Stimulated activated CD4-positive, alpha-beta T cell treated with anti-CD3 and anti-CD28 coated beads, TNF-alpha, amount 100 ng/mL, for 48 hours (primary cell): ENCODE results near the gene DNMT3A.

Experiments used
- DNase-seq, 3 donors: peaks; one replicate each; pipeline ENCODE4 v3.0.0-alpha.2; 2020; ENCODE audit warnings: low read depth in 3 of 3

The DNMT3A gene

DNA sequence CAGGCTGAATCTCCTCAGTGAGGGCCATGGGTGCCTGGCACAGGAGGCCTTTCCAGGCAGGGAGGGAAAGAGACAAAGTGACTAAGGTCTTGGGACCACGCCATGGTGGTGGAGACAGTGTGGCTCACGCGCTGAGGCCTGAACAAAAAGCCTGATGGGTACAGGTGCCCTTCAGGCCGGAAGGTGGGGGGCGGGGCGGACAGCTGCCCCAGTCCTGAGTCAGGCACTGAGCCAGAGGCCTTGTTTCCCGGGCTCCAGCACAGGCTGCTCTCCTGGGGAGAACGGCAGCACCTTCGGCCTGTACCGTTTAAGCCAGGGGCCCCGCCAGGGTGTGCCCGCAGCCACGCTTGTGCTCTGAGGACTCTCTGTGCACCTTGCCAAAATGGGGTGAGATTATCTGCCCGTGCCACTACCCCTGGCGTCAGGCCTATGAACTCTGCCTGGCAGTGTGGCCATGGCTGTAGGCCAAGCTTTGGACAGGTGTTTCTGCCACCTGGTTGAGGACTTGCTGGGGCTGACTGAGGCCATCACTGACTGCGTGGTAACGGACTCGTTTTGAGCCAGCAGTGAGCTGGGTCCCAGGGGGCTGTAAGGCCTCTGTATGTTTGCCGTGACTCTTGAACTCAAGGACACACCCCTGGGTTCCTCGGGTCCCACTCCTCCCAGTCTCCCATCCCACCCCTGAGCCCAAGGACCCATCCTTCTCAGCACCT lies 31.7 kb upstream of the DNMT3A start:
- DNase-seq = no peak

DNA sequence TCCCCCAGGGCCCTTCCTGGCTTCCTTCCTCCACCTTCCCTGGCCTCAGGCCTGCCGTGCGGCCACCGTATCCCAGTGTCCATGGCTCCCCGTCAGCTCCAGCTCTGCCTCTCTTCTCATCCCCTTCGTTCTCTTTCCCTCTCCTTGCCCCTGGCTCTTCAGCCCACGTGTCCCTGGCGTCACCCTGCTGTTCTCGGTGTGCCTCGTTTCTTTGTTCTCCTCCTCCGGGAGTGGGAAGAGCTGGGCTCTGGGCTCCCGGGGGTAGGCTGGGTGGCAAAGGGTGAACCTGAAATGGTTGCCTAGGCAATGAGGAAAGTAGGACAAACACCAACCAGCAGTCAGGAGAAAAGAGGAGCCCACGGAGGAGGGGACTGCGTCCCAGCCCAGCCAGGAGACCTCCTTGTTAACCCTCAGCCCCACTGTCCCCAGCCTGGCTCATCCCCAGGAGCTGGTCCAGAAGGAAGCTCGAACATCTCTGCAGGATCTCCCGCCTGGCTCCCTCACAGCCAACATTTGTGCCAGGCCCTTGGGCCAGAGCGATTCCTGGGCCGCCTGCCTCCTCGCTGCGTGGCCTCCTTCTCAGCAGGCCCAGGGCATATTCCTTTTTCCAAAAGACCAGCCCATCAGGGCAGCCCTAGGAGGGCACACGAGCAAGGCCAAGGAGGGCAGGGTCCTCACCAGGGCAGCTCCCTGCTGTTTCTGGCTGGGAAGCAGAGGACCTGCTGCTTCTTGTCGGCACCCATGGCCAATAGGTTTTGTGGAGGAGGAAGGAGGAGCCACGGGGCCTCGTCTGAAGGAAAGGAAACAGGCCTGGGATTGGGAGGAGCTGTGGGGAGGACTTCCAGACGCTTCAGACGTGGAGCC lies 30.9 kb upstream of the DNMT3A start:
- no peak for DNase-seq

DNA sequence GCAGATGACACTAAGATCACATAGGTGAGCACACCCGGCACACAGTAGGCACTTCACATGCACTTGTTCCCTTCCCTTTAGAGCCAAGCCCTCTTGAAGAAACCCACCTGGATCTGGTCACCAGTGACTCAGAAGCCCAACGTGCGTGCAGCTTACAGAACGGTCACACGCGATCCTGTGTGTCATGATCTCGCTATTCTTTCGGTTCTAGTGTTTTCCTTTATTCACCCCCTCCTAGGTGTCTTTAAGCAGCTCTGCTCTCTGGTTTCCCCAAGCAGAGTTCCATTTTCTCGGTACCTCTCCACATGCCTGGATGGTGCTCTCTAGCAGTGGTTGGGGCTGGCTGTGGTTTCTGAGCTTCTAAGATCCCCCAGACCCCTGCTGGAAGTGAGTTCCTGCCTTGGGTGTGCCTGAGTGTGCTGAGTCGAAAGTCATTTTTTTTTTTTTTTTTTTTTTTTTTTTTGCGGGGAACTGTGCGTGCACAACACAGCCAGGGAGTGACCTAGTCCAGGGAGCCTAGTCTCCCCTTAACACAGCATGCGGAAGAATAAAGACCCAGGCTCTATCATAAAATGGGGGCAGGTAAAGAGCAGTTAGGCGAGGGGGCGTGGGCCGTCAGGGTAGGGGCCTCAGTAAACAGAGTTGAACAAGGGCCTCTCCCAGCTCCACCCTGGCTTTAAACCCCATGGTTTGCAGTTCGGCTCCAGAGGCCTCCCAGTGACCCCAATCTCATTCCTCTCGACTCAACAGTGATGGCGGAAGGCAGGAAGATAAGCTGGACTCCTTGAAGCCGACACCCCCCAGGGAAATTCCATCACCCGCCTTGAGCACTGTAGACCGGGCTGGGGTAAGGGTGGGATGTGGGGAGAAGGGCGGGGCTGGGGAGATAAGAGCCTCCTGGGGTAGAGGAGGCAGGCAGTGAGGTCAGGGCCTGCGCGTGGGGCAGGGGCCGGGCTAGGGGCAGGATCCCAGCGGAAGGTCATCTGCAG lies 29.8 kb upstream of the DNMT3A start:
- no peak for DNase-seq

DNA sequence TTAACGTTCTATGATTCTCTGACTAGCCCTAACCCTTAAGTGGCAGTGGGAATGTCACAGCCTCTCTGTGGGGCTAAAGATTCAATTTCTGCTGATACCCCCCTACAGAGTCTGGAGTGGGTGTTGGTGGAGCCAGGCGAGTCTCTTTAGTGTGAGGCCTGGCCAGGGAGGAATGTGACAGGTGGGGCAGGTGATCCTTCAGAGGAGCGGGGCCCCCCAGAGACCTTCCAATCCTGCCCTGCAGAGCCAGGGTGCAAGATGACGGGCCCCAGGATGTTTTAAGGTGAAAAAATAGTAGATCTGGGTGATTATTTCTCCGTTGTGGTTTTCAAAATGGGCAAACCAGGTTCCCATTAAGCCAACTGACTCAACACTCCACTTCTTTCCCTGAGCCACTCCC lies 28.2 kb upstream of the DNMT3A start:
- no peak for DNase-seq

DNA sequence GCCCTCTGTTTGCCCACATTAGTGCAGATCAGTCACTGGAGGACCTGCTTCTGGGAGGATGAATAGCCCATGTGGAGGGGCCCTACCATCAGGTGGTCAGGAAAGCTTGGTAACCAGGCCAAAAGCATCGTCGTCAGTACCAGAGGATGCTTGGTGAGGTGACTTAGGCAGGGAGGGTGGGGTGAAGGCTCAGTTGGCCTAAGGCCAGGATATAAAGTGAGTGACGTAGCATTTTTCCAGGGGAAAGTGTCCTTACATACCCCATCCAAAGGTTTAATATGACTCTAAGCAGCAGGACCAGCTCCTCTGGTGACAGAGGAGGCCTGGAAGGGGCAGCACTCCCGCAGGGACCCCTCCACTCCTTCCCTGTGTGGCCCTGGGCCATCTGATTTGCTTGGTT lies 27.7 kb upstream of the DNMT3A start:
- no peak for DNase-seq

DNA sequence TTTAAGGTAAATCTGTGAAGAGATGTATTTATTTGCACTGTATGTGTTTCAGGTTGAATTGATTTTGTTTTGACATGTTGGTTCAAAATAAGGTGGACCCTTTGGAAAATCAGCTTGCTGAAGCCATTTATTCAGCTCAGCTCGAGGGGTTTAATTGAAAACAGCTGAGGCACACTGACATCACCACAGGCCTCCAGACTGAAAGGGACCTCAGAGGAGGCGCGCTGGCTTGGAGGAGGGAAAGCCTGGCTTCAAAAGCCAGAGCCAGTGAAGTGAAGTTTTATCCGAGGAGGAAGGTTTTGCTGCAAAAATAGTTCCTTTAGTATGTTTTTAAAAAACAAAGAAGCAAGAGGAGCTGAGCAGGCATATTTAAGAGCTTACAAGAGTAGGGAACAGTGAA lies 26.9 kb upstream of the DNMT3A start:
- DNase-seq = no peak

DNA sequence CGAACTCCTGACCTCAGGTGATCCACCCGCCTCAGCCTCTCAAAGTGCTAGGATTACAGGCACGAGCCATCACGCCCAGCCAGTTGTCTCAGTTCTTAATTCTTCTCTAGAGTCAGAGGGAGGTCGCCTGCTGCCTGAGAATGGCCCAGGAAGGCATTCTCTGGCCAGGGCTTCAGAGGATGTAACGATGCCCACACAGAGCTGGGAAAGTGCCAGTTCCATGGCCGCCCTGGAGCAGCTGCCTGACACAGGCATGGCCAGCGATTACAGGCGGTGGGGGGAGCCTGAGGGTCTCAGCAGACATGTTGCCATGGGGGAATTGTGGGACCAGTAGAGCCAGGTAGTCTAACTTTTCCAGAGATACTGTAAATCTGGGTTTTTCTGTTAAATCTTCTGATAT lies 25.6 kb upstream of the DNMT3A start:
- DNase-seq = no peak

DNA sequence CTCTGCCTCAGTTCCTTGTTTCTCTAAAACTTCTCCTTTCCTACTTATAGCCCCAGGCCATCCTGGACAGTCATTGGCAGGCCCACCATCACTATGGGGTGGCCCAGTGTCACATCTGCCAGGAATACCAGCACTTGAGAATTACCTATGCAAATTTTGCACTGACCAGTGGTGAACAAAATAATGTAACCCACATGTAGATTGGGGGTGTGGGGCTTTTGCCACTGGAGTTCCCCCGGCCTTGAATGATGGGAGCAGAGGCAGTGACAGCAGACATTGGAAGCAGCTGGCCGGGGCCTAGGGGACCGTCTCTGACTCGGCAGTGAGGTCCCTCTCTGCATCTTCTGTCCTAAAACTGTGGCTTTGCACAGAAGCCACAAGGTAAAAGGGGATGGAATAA lies 24.9 kb upstream of the DNMT3A start:
- DNase-seq = no peak

DNA sequence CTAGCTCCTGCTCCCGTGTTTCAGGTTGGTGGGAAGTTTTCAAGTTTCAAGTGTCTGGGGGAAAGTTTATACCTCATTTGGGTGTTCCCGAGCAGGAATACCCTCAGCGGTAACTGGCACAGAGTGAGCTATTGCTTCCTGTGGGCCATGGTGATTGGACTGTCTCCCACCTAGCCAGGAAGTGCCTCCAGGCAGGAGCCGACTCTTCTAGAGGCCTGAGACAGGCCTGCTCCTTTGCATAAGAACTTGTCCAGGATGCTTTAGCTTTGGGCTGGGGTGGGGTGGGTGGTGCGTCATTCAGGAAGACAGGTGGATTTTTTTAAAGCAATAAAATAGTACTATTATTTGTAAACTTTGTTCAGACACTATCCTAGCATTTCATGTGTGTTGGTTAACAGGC lies 23.5 kb upstream of the DNMT3A start:
- no peak for DNase-seq

DNA sequence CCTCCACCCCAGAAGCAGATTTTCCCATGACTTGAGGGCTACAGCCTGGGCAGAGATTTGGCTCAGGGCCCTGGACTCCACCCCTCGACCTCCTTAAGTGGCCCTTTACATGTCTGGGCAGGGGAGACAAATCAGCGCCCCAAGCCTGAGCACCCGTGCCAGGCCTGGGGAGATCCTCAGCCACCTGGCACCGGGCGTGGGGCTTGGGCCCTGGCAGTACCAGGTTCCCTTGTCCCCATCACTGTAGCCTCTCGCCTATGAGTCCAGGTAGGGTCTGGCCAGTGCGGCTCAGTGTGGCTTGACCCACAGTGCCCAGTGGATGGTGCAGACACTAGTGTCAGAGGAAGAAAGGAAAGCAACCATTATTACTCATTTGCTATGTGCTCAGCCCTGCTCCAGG lies 22.0 kb upstream of the DNMT3A start:
- DNase-seq = no peak

DNA sequence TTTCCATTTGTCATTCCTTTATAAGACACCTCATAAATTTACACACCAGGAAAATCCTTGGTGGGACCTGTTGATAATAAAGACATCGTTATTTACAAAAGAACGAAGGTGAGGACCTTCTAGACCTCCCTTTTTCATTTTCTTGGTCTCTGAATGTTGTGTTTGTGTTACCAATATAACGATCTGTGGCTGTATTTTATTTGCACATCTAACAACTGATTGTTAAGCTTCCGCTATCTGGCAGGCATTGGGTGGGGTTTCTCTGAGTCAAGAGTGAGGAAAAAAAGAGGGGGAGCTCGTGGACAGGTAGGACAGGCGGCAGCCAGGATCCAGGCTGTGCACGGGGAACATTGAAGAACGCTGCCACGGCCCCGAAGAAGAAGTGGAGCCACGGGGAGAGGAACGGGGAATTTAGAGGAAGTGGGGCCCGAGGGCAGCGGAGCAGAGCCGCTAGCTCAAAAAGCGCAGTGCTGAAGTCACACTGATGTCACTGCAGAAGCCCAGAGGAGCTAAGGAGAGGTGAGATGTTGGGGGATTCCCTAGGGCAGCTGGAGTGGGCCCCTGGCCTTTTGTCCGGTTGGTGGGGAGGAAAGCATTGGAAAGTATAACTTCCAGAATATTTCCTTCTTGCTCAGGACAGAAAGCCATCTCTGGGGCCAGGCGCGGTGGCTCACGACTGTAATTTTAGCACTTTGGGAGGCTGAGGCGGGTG lies 20.9 kb upstream of the DNMT3A start:
- DNase-seq = peak in 2 of 3 donors; percentile 32 to 47

DNA sequence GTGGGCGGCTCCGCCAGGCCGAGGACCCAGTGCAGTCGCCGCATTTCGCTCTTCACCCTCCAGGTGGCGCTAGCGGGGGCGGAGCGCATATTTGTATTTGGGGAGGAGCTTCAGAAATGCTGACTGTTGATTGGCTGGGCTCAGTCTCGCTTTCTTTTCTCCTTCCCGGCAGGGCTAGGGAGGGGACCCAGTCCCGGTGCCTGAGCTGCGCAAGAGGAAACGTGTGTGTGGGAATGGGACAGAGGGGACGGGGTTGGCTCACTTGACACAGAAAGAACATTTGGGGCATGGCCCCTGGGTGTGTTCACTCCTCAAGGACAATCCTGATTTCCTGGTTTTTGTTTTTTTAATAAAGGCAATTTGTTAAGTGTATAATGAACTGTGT lies 20.3 kb upstream of the DNMT3A start:
- peak; percentile 90 to 95 (median 92) for DNase-seq

DNA sequence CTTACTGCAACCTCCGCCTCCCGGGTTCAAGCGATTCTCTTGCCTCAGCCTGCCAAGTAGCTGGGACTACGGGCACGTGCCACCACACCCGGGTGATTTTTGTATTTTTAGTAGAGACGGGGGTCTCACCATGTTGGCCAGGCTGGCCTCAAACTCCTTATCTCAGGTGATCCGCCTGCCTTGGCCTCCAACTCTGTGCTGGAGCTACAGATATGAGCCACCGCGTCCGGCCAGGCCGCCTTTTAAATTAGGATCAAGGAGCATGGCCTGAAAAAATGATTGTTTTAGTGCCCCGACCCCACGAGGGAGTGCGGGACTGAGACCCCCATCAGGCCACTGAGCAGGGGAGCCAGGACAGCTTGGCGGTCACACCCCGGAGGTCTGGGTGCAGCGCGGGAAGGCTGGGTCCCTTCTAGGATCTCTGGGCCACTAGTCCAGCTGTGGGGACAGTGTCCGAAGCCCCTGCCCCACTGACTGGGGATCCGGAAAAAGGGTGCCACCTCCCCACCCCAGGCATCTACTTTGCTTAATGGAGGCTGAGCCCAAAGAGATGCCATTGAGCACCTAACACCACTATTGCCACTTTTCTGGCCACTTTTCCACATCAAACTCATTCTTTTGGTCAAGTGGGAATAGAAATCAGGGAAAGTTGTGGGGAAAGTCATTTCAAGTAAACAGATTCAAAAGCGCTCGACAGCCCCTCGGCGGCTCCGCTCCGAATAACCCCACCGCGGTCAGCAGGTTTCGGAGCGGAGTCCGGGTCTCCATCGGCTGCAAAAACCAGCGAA lies 19.7 kb upstream of the DNMT3A start:
- DNase-seq = no peak

DNA sequence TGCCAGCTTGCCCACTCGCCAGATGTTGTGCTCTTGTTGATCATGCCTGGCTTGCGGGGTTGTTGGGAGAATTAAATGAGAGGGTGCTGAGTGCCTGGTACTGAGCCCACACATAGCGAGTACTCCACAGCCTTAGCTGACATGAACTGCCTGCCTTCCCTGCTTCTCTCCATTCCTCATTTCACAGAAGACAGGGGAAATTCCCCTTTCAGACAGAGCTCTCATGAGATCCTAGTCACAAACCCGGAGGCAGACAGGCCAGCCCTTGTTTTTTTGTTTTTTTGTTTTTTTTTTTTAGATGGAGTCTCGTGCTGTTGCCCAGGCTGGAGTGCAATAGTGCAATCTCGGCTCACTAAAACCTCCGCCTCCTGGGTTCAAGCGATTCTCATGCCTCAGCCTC lies 17.1 kb upstream of the DNMT3A start:
- no peak for DNase-seq

DNA sequence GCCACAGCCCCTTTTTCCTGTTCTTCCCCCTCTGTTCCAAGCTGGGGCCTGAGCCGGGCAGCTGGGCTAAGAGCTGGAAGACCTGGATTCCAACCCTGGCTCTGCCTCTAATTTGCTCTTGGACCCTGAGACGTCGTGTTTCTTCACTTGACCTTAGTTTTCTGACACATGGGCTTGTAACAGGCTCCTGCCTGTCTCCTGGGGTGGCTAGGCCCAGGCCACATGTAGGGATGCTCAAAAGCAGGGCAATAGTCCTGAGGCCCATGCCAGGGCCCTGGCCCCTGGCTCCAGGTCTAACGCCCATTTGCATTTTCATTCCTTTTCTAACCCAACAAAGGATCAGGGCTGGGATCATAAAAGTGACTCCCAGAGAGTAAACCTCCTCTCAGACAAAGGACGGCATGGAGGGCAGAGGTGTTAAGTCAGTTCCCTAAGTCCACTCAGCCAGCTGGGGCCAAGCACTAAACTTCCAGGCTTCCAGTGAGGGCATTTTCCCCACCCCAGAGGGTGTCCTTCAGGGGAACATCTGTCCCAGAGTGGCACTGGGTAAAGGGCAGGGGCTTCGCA lies 16.6 kb upstream of the DNMT3A start:
- no peak for DNase-seq

DNA sequence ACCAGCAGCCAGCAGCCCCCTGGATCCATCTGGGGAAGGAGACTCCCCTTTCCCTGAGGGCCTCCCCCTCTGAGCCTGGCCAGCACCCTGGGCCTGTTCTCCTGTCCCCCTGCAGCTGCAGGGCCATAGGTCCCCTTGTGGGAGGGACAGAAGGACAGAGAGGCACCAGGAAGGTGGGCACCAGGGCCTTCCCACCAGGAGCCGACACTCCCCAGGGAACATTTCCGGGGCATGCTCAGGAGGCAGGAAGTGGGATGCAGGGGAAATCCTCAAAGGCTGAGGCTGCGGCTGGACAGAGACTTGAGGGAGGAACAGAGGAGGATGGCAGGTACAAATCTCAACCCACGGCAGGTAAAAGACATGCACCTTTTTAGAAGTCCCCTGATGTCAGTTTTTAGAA lies 14.4 kb upstream of the DNMT3A start:
- no peak for DNase-seq

DNA sequence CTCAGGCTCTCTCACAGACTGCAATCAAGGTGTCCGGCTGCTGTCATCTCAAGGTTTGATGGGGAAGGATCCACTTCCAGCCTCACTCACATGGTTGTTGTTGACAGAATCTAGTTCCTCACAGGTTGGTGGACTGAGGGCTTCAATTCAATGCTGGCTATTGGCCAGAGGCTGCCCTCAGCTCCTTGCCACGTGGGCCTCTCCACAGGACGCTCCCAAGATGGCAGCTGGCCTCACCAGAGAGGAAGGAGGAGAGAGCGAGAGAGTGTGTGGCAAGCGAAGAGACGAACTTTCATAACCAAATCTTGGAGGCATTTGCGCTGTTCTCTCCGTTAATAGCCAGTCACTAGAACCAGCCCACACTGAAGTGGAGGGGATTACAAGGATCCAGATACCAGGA lies 13.5 kb upstream of the DNMT3A start:
- no peak for DNase-seq

DNA sequence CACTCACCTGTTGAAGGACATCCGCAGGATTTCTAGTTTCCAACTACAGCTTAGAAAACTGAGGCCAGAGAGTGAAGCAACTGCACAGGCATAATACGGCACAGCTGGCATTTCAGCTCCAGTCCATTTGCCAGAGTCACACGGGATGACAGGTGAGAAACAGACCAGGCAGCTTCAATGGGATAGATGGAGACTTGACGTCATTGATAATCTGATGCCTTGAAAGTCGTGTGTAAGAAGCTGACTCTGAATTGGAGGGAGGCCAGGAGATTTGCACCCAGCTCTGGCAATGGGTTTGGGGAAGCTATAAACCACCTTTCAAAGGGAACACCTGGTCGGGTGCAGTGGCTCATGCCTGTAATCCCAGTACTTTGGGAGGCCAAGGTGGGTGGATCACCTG lies 12.4 kb upstream of the DNMT3A start:
- no peak for DNase-seq

DNA sequence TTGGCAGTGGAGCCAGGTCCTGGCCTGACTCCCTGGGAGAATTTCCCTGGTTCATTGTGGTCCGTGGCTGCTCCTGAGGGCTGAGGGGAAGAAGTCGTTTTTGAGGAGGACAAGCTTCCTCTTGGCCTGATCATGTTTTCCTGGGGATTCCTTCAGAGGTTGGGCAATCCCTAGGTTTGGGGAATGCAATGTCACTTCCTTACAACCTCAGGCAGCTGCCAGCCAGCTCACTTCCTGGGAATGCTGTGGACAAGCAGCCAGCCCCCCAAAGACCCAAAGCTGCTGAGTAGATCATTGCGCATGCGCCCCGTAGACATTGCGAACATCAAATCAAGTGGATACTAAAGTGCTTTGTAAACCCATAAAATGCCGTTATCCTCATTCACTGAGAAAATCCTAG lies 7.7 kb upstream of the DNMT3A start:
- no peak for DNase-seq

DNA sequence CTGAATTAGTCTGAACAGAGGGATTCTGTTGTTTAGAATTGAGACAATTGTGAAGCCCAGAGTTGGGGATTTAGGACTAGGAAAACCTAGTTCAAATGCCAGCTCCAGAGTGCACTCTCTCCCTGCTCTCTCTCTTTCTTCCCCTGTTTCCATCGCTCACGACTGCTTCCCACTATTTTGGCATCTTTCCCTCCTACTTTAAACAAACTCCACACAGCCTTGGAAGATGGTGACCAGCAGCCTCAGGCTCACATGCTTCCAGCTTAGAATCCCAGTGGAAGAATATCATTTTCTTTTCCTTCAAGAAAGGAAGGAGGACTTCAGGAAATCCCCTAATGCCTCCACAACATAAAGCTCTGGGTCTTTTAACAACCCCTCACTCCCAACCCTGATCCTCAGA lies 6.1 kb upstream of the DNMT3A start:
- DNase-seq = no peak
